GM19193 (cell line): ENCODE results near the gene PRKAG2.

ENCODE experiments used
- POLR2A ChIP-seq: IDR thresholded peaks from 4 replicates; pipeline ENCODE4 v1.6.1; 2011; ENCODE audit not compliant: insufficient read depth, insufficient read length; ENCODE audit errors: extremely low read depth

The PRKAG2 gene

GRCh38 chr7:151813445-151813844, 63.5 kb downstream of the PRKAG2 start:
- no peak for TF ChIP-seq POLR2A

DNA sequence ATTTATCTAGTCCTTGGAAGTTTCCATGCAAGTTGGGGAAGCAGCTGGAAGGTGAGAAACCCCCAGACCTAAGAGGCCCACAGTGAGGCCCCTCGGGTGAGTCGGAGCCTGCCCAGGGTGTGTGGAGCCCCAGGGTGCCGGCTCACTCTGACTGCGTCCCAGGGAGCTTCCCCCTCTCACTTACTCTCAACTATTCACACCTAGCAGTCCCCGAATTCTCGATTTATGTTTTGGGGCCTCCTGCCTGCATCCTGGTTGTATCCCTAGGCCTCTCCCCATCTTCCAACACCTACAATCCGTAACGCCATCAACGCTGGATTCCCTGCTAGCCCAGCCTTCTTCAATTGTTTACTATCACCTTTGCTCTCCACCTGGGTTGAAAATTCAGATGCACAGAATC, 63.9 kb downstream of the PRKAG2 start:
- TF ChIP-seq POLR2A: no peak

DNA sequence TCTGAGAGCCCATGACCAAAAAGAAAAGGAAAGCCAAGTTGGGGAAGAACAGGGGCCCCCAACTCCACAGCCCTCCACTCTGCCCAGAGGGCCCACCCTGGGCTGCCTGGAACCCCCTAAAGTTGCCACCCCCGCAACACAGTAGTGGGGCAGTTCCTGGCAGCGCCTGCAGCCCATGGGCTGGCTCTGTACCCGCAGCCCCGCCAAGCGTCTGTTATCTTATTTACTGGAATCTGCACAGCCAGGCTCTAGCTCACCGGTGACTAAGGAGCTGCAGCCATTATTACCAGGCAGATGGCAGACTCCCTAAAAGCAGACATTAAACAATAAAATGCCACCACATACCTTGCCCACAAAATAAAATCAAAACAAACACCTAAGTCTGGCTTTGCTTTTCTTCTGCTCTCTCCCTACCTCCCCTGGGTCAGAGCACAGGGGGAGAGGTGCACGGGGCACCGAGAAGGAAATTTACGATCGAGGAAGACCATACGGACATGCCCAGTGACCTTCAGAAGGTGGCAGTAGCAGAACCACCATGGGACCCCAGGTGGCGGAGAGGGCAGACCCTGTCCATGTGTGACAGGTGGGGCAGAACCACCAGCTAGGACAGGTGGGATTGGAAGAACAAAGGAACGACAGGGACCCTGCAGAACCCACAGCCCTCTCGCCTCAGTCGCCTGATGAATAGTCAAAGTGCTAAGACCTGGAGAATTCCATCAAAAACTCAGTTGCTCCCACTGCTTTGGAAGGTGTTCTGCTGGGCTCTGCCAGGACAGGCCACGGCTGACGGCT, 66.3 kb downstream of the PRKAG2 start:
- TF ChIP-seq POLR2A: no peak

DNA sequence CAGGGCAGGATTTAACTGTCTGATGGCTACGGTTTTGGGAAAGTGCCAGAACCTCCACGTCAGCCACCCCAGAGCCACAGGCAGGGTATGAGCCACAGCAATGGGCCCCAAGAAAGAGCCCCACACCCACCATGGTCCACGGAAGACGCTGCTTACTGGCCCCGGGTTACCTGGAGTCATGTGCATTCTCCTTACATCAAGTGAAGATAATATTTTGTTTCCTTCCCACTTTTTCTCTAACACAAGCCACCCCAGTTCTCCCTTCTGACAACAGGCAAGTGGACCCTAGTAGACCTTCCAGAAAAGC, 67.1 kb downstream of the PRKAG2 start:
- no peak for TF ChIP-seq POLR2A

GRCh38 chr7:151809146-151809863, 67.6 kb downstream of the PRKAG2 start:
- no peak for TF ChIP-seq POLR2A

- no peak for TF ChIP-seq POLR2A
Measured at GRCh38 chr7:151808400-151809145, 68.3 kb downstream of the PRKAG2 start.

- TF ChIP-seq POLR2A: no peak
Measured at GRCh38 chr7:151807846-151808245, 69.1 kb downstream of the PRKAG2 start.

- TF ChIP-seq POLR2A: no peak
Measured at GRCh38 chr7:151806952-151807775, 69.8 kb downstream of the PRKAG2 start.

GRCh38 chr7:151806204-151806603, 70.7 kb downstream of the PRKAG2 start:
- TF ChIP-seq POLR2A: no peak

DNA sequence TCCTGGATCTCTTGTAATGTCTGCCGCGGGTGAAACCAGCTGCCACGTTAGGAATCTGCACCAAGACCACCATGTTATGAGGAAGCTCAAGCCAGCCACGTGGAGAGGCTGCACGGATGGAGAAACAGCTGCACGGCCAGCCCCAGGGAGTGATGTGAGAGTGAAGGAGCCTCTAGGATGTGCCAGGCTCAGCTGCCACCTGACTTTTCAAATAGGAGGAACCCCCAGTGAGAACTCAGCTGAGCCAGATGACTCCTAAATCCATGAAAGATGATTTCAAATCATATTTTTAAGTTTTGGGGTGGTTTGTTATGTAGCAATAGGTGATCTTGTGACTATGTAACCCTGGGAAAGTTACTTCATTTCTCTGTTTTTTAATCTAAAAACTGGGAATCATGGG, 71.7 kb downstream of the PRKAG2 start:
- no peak for TF ChIP-seq POLR2A

DNA sequence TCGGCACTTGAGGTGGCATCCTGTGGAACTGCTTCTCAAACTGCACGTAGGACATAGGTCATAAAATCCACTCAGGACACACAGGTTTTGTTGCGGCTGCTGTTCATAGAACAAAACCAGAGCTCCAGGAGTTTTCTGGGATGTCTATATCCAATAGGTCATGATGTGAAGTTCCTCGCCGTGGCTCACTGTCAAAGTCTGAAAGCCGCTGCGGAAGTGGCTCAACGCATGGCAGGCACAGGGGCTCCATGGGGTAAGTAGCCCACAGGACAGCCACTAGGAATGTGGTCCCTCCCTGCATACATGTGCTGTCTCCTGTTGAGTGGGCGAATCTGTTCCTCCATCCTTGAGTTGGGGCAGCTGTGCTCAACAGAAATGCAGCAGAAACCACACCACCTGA, 72.2 kb downstream of the PRKAG2 start:
- TF ChIP-seq POLR2A: no peak

- no peak for TF ChIP-seq POLR2A
Measured at GRCh38 chr7:151803841-151804240, 73.1 kb downstream of the PRKAG2 start.

DNA sequence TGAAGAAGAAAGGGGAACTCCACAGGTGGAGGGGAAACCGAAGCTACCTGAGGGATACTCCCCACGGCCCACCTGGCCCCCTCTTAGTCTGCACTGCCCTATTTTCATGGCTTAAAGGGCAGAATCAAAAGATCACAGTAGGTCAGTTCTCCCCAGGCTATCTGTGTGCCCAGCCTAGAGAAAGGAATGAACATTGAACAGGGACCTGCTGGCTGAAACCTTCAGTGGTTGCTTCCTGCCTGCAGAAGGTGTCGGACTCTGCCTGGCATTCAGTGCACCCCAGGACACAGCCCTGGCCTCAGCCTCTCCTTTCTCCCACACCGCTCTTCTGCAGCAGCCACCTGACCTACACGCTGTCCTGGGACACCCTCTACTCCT, 74.5 kb downstream of the PRKAG2 start:
- no peak for TF ChIP-seq POLR2A

GRCh38 chr7:151801782-151802468, 75.0 kb downstream of the PRKAG2 start:
- no peak for TF ChIP-seq POLR2A
